K562 (cell line): ENCODE results near the gene ETFRF1. TPM values are rescaled to one million over a fixed set of nuclear protein-coding genes. Genes with fewer than 3 reads are reported as not detected.

Experiments used
- ATAC-seq: fragments of 200-7000 bp; cut with Tn5 transposase; 3 replicates; pipeline ENCODE4 v1.9.1; 2020; ENCODE audit warnings: moderate library complexity
- BruUV-seq: library from RNA; stranded (reverse); fragments of 400-500 nt; replicated peaks from 2 replicates; lab custom pipeline; 2021; lab: Mats Ljungman, UMichigan
- CTCF ChIA-PET: fragments of 300-600 bp; formaldehyde crosslinking; extraction: SDS; loops from one replicate; lab custom pipeline; 2021; ENCODE audit warnings: low intra/inter-chr PET ratio; lab: Yijun Ruan, JAX
- POLR2A ChIA-PET: fragments of 300-600, 350-650 bp; sonication (Branson Sonifier 250); formaldehyde crosslinking; extraction: SDS; loops from one replicate; lab custom pipeline; 2021; ENCODE audit warnings: antibody characterized with exemption, inconsistent platforms; lab: Yijun Ruan, JAX
- DNase-seq, 4 experiments: peaks; one replicate each; pipeline versions ENCODE4 v3.0.0 to v3.0.0-alpha.2; 2011 to 2018; ENCODE audit warnings: low spot score in 3 of 4, mixed read lengths in 3 of 4; ENCODE audit errors: extremely low read depth in 1 of 4
- FAIRE-seq: peaks from 2 replicates; lab custom pipeline; 2011; peaks lifted over from hg19 to GRCh38; lab: Jason Lieb, UNC
- H2AFZ ChIP-seq: 2 replicates; pipeline ENCODE4 v1.6.0; 2011; ENCODE audit warnings: low read depth, low read length, control low read depth, inconsistent platforms
- H3K27ac ChIP-seq: fragments of 200-600 bp; 3 replicates; pipeline ENCODE4 v1.8.0; 2011; ENCODE audit warnings: low read depth, mild to moderate bottlenecking, control low read depth, inconsistent platforms, low read length, moderate library complexity, mixed read lengths; ENCODE audit errors: extremely low read depth
- H3K27me3 ChIP-seq, 2 experiments: fragments of 300-600 bp in 1 of 2; 2 replicates in 1 of 2; 3 replicates in 1 of 2; pipeline versions ENCODE4 v1.6.0 to v1.8.0; 2011; ENCODE audit warnings: inconsistent platforms in 2 of 2, low read length in 2 of 2, mild to moderate bottlenecking in 1 of 2, mixed read lengths in 1 of 2, moderate library complexity in 1 of 2; ENCODE audit not compliant: control insufficient read depth in 2 of 2, insufficient read depth in 2 of 2
- H3K36me3 ChIP-seq: fragments of 300-600 bp; 3 replicates; pipeline ENCODE4 v1.8.0; 2011; ENCODE audit warnings: mild to moderate bottlenecking, low read length, inconsistent platforms; ENCODE audit not compliant: control insufficient read depth, insufficient read depth
- H3K4me1 ChIP-seq, 2 experiments: fragments of 200-600 bp in 1 of 2; replicated peaks in 1 of 2; 2 replicates in 1 of 2; 3 replicates in 1 of 2; pipeline versions ENCODE4 v1.5.1 to v1.8.0; 2011; ENCODE audit warnings: inconsistent platforms in 2 of 2, low read length in 2 of 2, mild to moderate bottlenecking in 1 of 2, mixed read lengths in 1 of 2, moderate library complexity in 1 of 2; ENCODE audit not compliant: control insufficient read depth in 2 of 2, insufficient read depth in 2 of 2
- H3K4me2 ChIP-seq: 2 replicates; pipeline ENCODE4 v1.6.1; 2011; ENCODE audit warnings: low read length, control low read depth, inconsistent platforms, mixed read lengths; ENCODE audit not compliant: insufficient read depth
- H3K4me3 ChIP-seq: fragments of 200-600 bp; sonication (generic), shearing (Covaris generic); 2 replicates; pipeline ENCODE4 v1.5.1; 2016; ENCODE audit warnings: control low read depth, inconsistent platforms
- H3K79me2 ChIP-seq: fragments of 200-600 bp; 3 replicates; pipeline ENCODE4 v1.8.0; 2011; ENCODE audit warnings: low read length, inconsistent platforms; ENCODE audit not compliant: control insufficient read depth, insufficient read depth
- H3K9ac ChIP-seq, 2 experiments: 2 replicates each; pipeline versions ENCODE4 v1.6.0 to v1.6.1; 2011; ENCODE audit warnings: low read depth in 2 of 2, low read length in 2 of 2, control low read depth in 1 of 2, inconsistent platforms in 1 of 2, mild to moderate bottlenecking in 1 of 2, mixed read lengths in 1 of 2; ENCODE audit not compliant: insufficient read depth in 1 of 2
- H3K9me1 ChIP-seq: one replicate; pipeline ENCODE4 v1.6.0; 2011; ENCODE audit warnings: inconsistent platforms, mild to moderate bottlenecking, low read length, moderate library complexity; ENCODE audit not compliant: control insufficient read depth, insufficient read depth
- H3K9me3 ChIP-seq: replicated peaks from 2 replicates; pipeline ENCODE4 v1.5.1; 2011; ENCODE audit warnings: low read depth, low read length, inconsistent platforms; ENCODE audit not compliant: control insufficient read depth, insufficient read depth
- H4K20me1 ChIP-seq: replicated peaks from 2 replicates; pipeline ENCODE4 v1.6.1; 2011; ENCODE audit warnings: low read length, inconsistent platforms, mixed read lengths; ENCODE audit not compliant: control insufficient read depth, insufficient read depth
- DDX20 ChIP-seq: fragments of 450-650 bp; IDR thresholded peaks from 2 replicates; pipeline ENCODE4 v1.6.1; 2016; ENCODE audit warnings: missing genetic modification characterization, low read depth, mild to moderate bottlenecking, missing compliant biosample characterization, moderate library complexity
- HLTF ChIP-seq: fragments of 450-650 bp; IDR thresholded peaks from 2 replicates; pipeline ENCODE4 v1.6.1; 2016
- HOXB6 ChIP-seq: fragments of 250-450 bp; sonication (Bioruptor Pico); IDR thresholded peaks from 2 replicates; pipeline ENCODE4 v1.5.1; 2022; ENCODE audit warnings: mild to moderate bottlenecking, borderline replicate concordance
- MEIS2 ChIP-seq: fragments of 450-650 bp; IDR thresholded peaks from 2 replicates; pipeline ENCODE4 v1.6.1; 2014; ENCODE audit warnings: mild to moderate bottlenecking; ENCODE audit not compliant: partially characterized antibody
- SPI1 ChIP-seq: IDR thresholded peaks from 2 replicates; pipeline ENCODE4 v1.6.1; 2011; ENCODE audit warnings: low read depth, low read length, control low read depth, borderline replicate concordance
- ZNF347 ChIP-seq: fragments of 450-650 bp; formaldehyde crosslinking; IDR thresholded peaks from 2 replicates; pipeline ENCODE4 v1.4.0; 2020; ENCODE audit warnings: low read depth, mild to moderate bottlenecking, moderate library complexity
- WGBS: fragments of 100-300 bp; shearing (Covaris generic); methylation state at CpG from one replicate; pipeline ENCODE4 v1.1.6; 2016; ENCODE audit warnings: low coverage, mixed read lengths; ENCODE audit not compliant: insufficient coverage; ENCODE audit errors: missing lambda C conversion rate; 5-methylcytosine and 5-hydroxymethylcytosine counted together
- in situ Hi-C: fragments of 300-500 bp; cut with MboI; formaldehyde crosslinking; loops from 4 replicates; pipeline ENCODE4 v1.15.0; 2018; ENCODE audit warnings: inconsistent platforms, mixed read lengths
- intact Hi-C: fragments of 100-400 bp; cut with micrococcal nuclease; formaldehyde crosslinking; loops from 2 replicates; pipeline ENCODE4 v1.14.2; 2022
- polyA plus RNA-seq, 8 experiments: library from polyadenylated mRNA; depleted of rRNA in 4 of 8; stranded (reverse) in 5 of 8; unstranded in 3 of 8; fragments of >200 nt; fragmentation: Nextera tagmentation in 2 of 8; fragmentation: Illumina TruSeq in 1 of 8; extraction: Ambion mirVana in 2 of 8; extraction: Trizol in 1 of 8; gene quantifications; 2 replicates each; pipeline versions ENCODE4 v1.2.1 to v1.2.3, GENCODE V29; 2011 to 2014; ENCODE audit warnings: inconsistent platforms in 1 of 8, missing spikeins in 1 of 8
- total RNA-seq, 7 experiments: library from RNA; depleted of rRNA in 6 of 7; stranded (reverse); fragments of >200 nt in 6 of 7; fragmentation: Illumina TruSeq in 2 of 7; extraction: Trizol in 2 of 7; gene quantifications; 2 replicates each; pipeline versions ENCODE4 v1.2.1 to v1.2.3, GENCODE V29; 2011 to 2021; ENCODE audit warnings: low replicate concordance in 1 of 7
- TF ChIP-seq, protein P1 (sequence below), 3 experiments: IDR thresholded peaks in 2 of 3; conservative IDR thresholded peaks in 1 of 3; 2 replicates each; pipeline ENCODE4 v1.5.1; 2011 to 2012; ENCODE audit warnings: low read length in 3 of 3, mild to moderate bottlenecking in 3 of 3, control low read depth in 2 of 3, improper control_type of control experiment in 1 of 3, inconsistent platforms in 1 of 3, low read depth in 1 of 3, mixed read lengths in 1 of 3, moderate library complexity in 1 of 3; ENCODE audit not compliant: insufficient read depth in 2 of 3
- TF ChIP-seq, protein P2 (sequence below), 2 experiments: IDR thresholded peaks in 1 of 2; conservative IDR thresholded peaks in 1 of 2; 2 replicates each; pipeline ENCODE4 v1.6.1; 2016; ENCODE audit warnings: low read depth in 2 of 2, mild to moderate bottlenecking in 1 of 2, missing compliant biosample characterization in 1 of 2, missing genetic modification characterization in 1 of 2, moderate library complexity in 1 of 2

ETFRF1 gene
- total and polyA plus RNA-seq, 9 of the 15 experiments (the other 6 are each of a cell fraction or from before 2014, with no cell fraction given), result 16.1 to 107 (median 33.7) TPM

DNA sequence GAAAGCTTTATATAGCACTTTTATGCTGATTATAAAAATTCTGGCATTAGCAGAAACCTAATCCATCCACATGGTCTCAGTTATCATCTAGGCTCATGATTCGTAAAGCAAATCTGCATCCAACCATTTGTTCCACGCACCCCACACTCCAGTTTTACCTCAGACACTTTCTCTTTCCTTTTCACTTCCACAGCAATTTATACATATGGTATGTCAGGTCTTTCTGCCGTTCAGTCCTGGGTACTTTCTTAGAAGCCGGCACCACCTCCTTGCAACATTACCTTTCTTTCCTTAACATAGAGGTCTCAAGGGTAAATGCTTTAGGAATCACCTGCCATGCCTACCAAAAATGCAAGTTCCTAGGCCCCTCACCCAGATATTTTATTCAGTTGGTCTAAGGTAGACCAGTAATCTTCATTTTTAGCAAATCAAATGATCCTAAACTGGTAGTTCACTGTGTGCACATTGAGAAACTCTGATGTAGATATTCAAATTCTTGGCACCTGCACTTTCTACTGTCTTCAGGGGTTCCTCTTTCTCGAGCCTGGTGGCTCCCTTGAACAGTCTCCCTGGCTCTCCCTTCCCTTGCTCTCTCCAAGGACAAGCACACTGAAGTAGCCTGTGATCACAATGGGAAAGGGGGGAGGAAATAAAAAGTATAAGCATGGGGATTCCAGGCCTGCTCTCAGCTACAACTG is 58.5 kb downstream of the ETFRF1 start:
- H3K79me2 ChIP-seq, result peaks cover 19% of the 10 kb centered on the region
- WGBS, result 42% methylated on average over 4 of the region's 5 CpGs
- in situ Hi-C loops, result no loop called here
- TF ChIP-seq HOXB6 (CRISPR knock-in tag) (no peak), SPI1 (0 out of 2 replicates have a peak, but pooled peaks have one; percentile 26)
- no peak overlapping the region for H3K4me2 ChIP-seq
- no peaks in the 10 kb centered on the region; a peak in 1 of 5 replicates for H3K27me3 ChIP-seq
- ATAC-seq, result no peak
- intact Hi-C loops, result no loop called here
- peaks cover under 1% of the 10 kb centered on the region; the same call in 1 of the 3 replicates for H3K36me3 ChIP-seq
- H3K9ac ChIP-seq, result no peak overlapping the region
- CTCF ChIA-PET, result no interaction called here
- no peaks in the 10 kb centered on the region for H3K9me3 ChIP-seq
- POLR2A ChIA-PET, result no interaction called here
- no peak overlapping the region for H3K27ac ChIP-seq
- no peaks in the 10 kb centered on the region for H3K9me1 ChIP-seq
- no peak overlapping the region for H2AFZ ChIP-seq
- no peak overlapping the region for H3K4me3 ChIP-seq
- no TSS peak for BruUV-seq
- FAIRE-seq, result no peak
- no peaks in the 10 kb centered on the region for H4K20me1 ChIP-seq
- H3K4me1 ChIP-seq, result peaks cover 3 to 4% of the 10 kb centered on the region in 2 experiments; a peak in 3 of 5 replicates
- DNase-seq, result no peak

DNA sequence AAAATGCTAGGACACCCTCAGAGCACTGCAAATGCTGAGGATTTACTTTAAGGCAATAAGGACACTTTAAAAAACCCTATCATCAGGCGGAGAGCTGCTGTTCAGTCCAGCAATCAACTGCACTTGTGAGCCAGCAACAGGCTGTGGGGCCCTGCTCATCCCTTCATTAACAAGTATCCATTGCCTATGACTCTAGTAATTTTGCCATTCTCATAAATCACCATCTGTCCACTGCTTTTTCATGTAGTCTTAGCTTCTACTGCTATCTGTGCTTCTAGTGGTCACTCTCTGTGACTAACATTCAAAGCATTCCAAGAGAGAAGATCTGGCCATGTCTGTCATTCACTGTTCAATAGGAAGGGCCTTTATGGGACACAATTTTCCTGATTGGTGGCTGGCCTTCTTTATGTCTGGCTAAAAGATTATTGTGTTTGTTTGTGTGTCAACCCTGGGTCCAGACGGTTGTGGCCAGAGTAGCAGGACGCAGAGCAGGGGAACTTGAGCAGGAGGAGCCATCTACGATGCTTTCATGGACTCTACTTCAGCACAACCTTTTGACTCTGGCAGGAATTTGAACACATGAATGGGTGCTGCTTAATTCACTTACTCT is 59.3 kb downstream of the ETFRF1 start:
- H3K9me1 ChIP-seq, result no peaks in the 10 kb centered on the region
- H3K4me3 ChIP-seq, result no peak overlapping the region
- DNase-seq (no peak), FAIRE-seq (peak; percentile 26), ATAC-seq (no peak)
- no peaks in the 10 kb centered on the region for H3K36me3 ChIP-seq
- no TSS peak for BruUV-seq
- 22% methylated on average over 4 of the region's 4 CpGs for WGBS
- peaks cover 3 to 4% of the 10 kb centered on the region in 2 experiments; a peak in 3 of 5 replicates for H3K4me1 ChIP-seq
- H3K79me2 ChIP-seq, result peaks cover 10% of the 10 kb centered on the region
- H4K20me1 ChIP-seq, result no peaks in the 10 kb centered on the region
- in situ Hi-C loops, result no loop called here
- H3K9ac ChIP-seq, result no peak overlapping the region
- H2AFZ ChIP-seq, result no peak overlapping the region
- ChIA-PET POLR2A (no interaction called here), CTCF (no interaction called here)
- no peak overlapping the region for H3K27ac ChIP-seq
- intact Hi-C loops, result no loop called here
- no peak overlapping the region for H3K4me2 ChIP-seq
- no peaks in the 10 kb centered on the region; a peak in 1 of 5 replicates for H3K27me3 ChIP-seq
- H3K9me3 ChIP-seq, result no peaks in the 10 kb centered on the region
- TF ChIP-seq DDX20 (no peak), HLTF (no peak), MEIS2 (peak; percentile 93), ZNF347 (CRISPR knock-in tag) (no peak)
- TF ChIP-seq, protein P1, sequence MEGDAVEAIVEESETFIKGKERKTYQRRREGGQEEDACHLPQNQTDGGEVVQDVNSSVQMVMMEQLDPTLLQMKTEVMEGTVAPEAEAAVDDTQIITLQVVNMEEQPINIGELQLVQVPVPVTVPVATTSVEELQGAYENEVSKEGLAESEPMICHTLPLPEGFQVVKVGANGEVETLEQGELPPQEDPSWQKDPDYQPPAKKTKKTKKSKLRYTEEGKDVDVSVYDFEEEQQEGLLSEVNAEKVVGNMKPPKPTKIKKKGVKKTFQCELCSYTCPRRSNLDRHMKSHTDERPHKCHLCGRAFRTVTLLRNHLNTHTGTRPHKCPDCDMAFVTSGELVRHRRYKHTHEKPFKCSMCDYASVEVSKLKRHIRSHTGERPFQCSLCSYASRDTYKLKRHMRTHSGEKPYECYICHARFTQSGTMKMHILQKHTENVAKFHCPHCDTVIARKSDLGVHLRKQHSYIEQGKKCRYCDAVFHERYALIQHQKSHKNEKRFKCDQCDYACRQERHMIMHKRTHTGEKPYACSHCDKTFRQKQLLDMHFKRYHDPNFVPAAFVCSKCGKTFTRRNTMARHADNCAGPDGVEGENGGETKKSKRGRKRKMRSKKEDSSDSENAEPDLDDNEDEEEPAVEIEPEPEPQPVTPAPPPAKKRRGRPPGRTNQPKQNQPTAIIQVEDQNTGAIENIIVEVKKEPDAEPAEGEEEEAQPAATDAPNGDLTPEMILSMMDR (IDR thresholded peaks at IDR 0.05 in 2 of 3, conservative IDR thresholded peaks at IDR 0.05 in 1 of 3; ENCODE audit: insufficient read depth in 2 of 3, low read depth in 1 of 3, low read length in 3 of 3), result peak in 2 of 3 experiments; percentile 19; a peak in 2 of 6 replicates
- TF ChIP-seq, protein P2, sequence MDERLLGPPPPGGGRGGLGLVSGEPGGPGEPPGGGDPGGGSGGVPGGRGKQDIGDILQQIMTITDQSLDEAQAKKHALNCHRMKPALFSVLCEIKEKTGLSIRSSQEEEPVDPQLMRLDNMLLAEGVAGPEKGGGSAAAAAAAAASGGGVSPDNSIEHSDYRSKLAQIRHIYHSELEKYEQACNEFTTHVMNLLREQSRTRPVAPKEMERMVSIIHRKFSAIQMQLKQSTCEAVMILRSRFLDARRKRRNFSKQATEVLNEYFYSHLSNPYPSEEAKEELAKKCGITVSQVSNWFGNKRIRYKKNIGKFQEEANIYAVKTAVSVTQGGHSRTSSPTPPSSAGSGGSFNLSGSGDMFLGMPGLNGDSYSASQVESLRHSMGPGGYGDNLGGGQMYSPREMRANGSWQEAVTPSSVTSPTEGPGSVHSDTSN (CRISPR knock-in tag; IDR thresholded peaks at IDR 0.05; ENCODE audit: low read depth), result peak; percentile 12; the same call in 1 of the 2 replicates
- TF ChIP-seq, protein P2 (tag; conservative IDR thresholded peaks at IDR 0.05; ENCODE audit: low read depth), result peak; percentile 93
